HepG2 (cell line): Measurements from ENCODE around the gene KIF3C. TPM values are rescaled to one million over a fixed set of nuclear protein-coding genes. Genes with fewer than 3 reads are reported as not detected.
A peak's percentile ranks its signal among the peaks of the same experiment; 100 is the strongest.

Source experiments
- CBX5 ChIP-seq: sonication (generic); formaldehyde crosslinking; IDR thresholded peaks from 2 replicates; pipeline ENCODE4 v1.4.0; 2020; ENCODE audit warnings: missing genetic modification reagents, borderline replicate concordance
- DR1 ChIP-seq: sonication (generic); formaldehyde crosslinking; IDR thresholded peaks from 2 replicates; pipeline ENCODE4 v1.8.0; 2021; ENCODE audit warnings: mild to moderate bottlenecking, missing genetic modification reagents, inconsistent platforms
- FOXA3 ChIP-seq: IDR thresholded peaks from 2 replicates; pipeline ENCODE4 v1.6.1; 2016; ENCODE audit warnings: missing genetic modification reagents, missing compliant biosample characterization
- KDM1A ChIP-seq: IDR thresholded peaks from 2 replicates; pipeline ENCODE4 v1.6.1; 2016; ENCODE audit warnings: missing compliant biosample characterization
- KLF16 ChIP-seq, 2 experiments: sonication (generic) in 1 of 2; formaldehyde crosslinking in 1 of 2; IDR thresholded peaks; 2 replicates each; pipeline versions ENCODE4 v1.6.1 to v1.8.0; 2016 to 2023; ENCODE audit warnings: missing genetic modification reagents in 2 of 2, missing compliant biosample characterization in 1 of 2
- NFKB2 ChIP-seq: sonication (generic); formaldehyde crosslinking; IDR thresholded peaks from 2 replicates; pipeline ENCODE4 v1.4.0; 2020; ENCODE audit warnings: missing genetic modification reagents, borderline replicate concordance
- POLR2G ChIP-seq: fragments of 200-400 bp; formaldehyde crosslinking; IDR thresholded peaks from 2 replicates; pipeline ENCODE4 v1.6.1; 2018; ENCODE audit warnings: mild to moderate bottlenecking, low read depth, low read length, moderate library complexity
- SMAD3 ChIP-seq: sonication (generic); formaldehyde crosslinking; IDR thresholded peaks from 2 replicates; pipeline ENCODE4 v1.4.0; 2020; ENCODE audit warnings: missing genetic modification reagents
- ZNF569 ChIP-seq: sonication (generic); formaldehyde crosslinking; IDR thresholded peaks from 2 replicates; pipeline ENCODE4 v1.5.0; 2020; ENCODE audit warnings: mild to moderate bottlenecking, missing genetic modification reagents, moderate library complexity, borderline replicate concordance
- polyA plus RNA-seq, 8 experiments: library from polyadenylated mRNA; depleted of rRNA in 3 of 8; stranded (reverse) in 7 of 8; unstranded in 1 of 8; fragments of >200 nt; fragmentation: Illumina TruSeq in 4 of 8; extraction: Trizol in 4 of 8; gene quantifications; 2 replicates each; pipeline versions ENCODE4 v1.2.1 to v1.2.3, GENCODE V29; 2011 to 2016; ENCODE audit warnings: low read depth in 4 of 8, missing spikeins in 1 of 8, mixed read lengths in 1 of 8; ENCODE audit not compliant: insufficient read depth in 1 of 8
- total RNA-seq, 5 experiments: library from RNA; depleted of rRNA; stranded (reverse); fragments of >200 nt; fragmentation: Illumina TruSeq; extraction: Trizol; gene quantifications; 2 replicates each; pipeline ENCODE4 v1.2.3, GENCODE V29; 2016; ENCODE audit warnings: low read depth in 1 of 5
- TF ChIP-seq, protein P1 (sequence below): sonication (generic); formaldehyde crosslinking; IDR thresholded peaks from 2 replicates; pipeline ENCODE4 v1.4.0; 2020; ENCODE audit warnings: missing genetic modification reagents
- TF ChIP-seq, protein P2 (sequence below): sonication (generic); formaldehyde crosslinking; IDR thresholded peaks from 2 replicates; pipeline ENCODE4 v1.4.0; 2020; ENCODE audit warnings: mild to moderate bottlenecking, missing genetic modification reagents
- TF ChIP-seq, protein P3 (sequence below): sonication (generic); formaldehyde crosslinking; IDR thresholded peaks from 2 replicates; pipeline ENCODE4 v1.4.0; 2020; ENCODE audit warnings: missing genetic modification reagents, mild to moderate bottlenecking, borderline replicate concordance
- TF ChIP-seq, protein P4 (sequence below): sonication (generic); formaldehyde crosslinking; IDR thresholded peaks from 2 replicates; pipeline ENCODE4 v1.4.0; 2020; ENCODE audit warnings: mild to moderate bottlenecking, missing genetic modification reagents
- TF ChIP-seq, protein P5 (sequence below): sonication (generic); formaldehyde crosslinking; IDR thresholded peaks from 2 replicates; pipeline ENCODE4 v1.4.0; 2020; ENCODE audit warnings: mild to moderate bottlenecking, missing genetic modification reagents

The KIF3C gene
- total and polyA plus RNA-seq, 2 of the 13 experiments (the other 11 are each of a cell fraction or from before 2014, with no cell fraction given), result 3.6 to 4.9 TPM

DNA sequence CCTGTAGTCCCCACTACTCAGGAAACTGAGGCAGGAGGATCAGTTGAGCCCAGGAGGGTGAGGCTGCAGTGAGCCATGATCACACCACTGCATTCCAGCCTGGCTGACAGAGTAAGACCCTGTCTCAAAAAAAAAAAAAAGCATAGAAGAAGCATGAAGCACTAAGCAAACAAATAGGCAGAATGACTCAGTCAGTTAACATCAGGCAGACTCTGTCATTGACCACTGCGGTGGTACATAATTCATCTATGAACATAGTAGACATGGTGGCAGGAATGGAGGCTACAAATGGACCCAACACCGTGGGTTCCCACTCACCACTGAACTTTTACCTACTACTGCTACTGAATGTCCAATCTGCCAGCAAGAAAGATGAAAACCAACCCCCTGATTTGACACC, 96.4 kb downstream of the KIF3C start (continued):
- TF ChIP-seq, protein P1, sequence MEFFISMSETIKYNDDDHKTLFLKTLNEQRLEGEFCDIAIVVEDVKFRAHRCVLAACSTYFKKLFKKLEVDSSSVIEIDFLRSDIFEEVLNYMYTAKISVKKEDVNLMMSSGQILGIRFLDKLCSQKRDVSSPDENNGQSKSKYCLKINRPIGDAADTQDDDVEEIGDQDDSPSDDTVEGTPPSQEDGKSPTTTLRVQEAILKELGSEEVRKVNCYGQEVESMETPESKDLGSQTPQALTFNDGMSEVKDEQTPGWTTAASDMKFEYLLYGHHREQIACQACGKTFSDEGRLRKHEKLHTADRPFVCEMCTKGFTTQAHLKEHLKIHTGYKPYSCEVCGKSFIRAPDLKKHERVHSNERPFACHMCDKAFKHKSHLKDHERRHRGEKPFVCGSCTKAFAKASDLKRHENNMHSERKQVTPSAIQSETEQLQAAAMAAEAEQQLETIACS (CRISPR knock-in tag), result no peak
- TF ChIP-seq, protein P2, sequence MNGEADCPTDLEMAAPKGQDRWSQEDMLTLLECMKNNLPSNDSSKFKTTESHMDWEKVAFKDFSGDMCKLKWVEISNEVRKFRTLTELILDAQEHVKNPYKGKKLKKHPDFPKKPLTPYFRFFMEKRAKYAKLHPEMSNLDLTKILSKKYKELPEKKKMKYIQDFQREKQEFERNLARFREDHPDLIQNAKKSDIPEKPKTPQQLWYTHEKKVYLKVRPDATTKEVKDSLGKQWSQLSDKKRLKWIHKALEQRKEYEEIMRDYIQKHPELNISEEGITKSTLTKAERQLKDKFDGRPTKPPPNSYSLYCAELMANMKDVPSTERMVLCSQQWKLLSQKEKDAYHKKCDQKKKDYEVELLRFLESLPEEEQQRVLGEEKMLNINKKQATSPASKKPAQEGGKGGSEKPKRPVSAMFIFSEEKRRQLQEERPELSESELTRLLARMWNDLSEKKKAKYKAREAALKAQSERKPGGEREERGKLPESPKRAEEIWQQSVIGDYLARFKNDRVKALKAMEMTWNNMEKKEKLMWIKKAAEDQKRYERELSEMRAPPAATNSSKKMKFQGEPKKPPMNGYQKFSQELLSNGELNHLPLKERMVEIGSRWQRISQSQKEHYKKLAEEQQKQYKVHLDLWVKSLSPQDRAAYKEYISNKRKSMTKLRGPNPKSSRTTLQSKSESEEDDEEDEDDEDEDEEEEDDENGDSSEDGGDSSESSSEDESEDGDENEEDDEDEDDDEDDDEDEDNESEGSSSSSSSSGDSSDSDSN (CRISPR knock-in tag), result no peak
- TF ChIP-seq DR1 (CRISPR knock-in tag), result no peak
- 0 out of 2 replicates have a peak, but pooled peaks have one; percentile 32 for TF ChIP-seq CBX5 (CRISPR knock-in tag)
- peak; percentile 71 for TF ChIP-seq FOXA3 (CRISPR knock-in tag)
- TF ChIP-seq KDM1A (CRISPR knock-in tag), result 0 out of 2 replicates have a peak, but pooled peaks have one; percentile 59
- no peak for TF ChIP-seq NFKB2 (CRISPR knock-in tag)
- TF ChIP-seq, protein P3, sequence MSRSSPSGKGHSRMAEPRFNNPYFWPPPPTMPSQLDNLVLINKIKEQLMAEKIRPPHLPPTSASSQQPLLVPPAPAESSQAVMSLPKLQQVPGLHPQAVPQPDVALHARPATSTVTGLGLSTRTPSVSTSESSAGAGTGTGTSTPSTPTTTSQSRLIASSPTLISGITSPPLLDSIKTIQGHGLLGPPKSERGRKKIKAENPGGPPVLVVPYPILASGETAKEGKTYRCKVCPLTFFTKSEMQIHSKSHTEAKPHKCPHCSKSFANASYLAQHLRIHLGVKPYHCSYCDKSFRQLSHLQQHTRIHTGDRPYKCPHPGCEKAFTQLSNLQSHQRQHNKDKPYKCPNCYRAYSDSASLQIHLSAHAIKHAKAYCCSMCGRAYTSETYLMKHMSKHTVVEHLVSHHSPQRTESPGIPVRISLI (CRISPR knock-in tag), result peak; percentile 94
- TF ChIP-seq ZNF569 (CRISPR knock-in tag), result no peak
- peak in 1 of 2 experiments; percentile 32; a peak in 1 of 4 replicates for TF ChIP-seq KLF16 (CRISPR knock-in tag; IDR thresholded peaks at IDR 0.05)
- no peak for TF ChIP-seq POLR2G
- TF ChIP-seq, protein P4, sequence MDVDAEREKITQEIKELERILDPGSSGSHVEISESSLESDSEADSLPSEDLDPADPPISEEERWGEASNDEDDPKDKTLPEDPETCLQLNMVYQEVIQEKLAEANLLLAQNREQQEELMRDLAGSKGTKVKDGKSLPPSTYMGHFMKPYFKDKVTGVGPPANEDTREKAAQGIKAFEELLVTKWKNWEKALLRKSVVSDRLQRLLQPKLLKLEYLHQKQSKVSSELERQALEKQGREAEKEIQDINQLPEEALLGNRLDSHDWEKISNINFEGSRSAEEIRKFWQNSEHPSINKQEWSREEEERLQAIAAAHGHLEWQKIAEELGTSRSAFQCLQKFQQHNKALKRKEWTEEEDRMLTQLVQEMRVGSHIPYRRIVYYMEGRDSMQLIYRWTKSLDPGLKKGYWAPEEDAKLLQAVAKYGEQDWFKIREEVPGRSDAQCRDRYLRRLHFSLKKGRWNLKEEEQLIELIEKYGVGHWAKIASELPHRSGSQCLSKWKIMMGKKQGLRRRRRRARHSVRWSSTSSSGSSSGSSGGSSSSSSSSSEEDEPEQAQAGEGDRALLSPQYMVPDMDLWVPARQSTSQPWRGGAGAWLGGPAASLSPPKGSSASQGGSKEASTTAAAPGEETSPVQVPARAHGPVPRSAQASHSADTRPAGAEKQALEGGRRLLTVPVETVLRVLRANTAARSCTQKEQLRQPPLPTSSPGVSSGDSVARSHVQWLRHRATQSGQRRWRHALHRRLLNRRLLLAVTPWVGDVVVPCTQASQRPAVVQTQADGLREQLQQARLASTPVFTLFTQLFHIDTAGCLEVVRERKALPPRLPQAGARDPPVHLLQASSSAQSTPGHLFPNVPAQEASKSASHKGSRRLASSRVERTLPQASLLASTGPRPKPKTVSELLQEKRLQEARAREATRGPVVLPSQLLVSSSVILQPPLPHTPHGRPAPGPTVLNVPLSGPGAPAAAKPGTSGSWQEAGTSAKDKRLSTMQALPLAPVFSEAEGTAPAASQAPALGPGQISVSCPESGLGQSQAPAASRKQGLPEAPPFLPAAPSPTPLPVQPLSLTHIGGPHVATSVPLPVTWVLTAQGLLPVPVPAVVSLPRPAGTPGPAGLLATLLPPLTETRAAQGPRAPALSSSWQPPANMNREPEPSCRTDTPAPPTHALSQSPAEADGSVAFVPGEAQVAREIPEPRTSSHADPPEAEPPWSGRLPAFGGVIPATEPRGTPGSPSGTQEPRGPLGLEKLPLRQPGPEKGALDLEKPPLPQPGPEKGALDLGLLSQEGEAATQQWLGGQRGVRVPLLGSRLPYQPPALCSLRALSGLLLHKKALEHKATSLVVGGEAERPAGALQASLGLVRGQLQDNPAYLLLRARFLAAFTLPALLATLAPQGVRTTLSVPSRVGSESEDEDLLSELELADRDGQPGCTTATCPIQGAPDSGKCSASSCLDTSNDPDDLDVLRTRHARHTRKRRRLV (CRISPR knock-in tag), result no peak
- no peak for TF ChIP-seq SMAD3 (CRISPR knock-in tag)
- TF ChIP-seq, protein P5, sequence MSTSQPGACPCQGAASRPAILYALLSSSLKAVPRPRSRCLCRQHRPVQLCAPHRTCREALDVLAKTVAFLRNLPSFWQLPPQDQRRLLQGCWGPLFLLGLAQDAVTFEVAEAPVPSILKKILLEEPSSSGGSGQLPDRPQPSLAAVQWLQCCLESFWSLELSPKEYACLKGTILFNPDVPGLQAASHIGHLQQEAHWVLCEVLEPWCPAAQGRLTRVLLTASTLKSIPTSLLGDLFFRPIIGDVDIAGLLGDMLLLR (CRISPR knock-in tag), result no peak
